MM.1S (cell line): ENCODE data around the gene CUZD1.

Source experiments
- CTCF ChIP-seq: fragments of 300-600 bp; sonication (generic); IDR thresholded peaks from 2 replicates; pipeline ENCODE4 v1.5.1; 2016; ENCODE audit warnings: antibody characterized with exemption, low read length, mixed read lengths
- EZH2 ChIP-seq: fragments of 300-600 bp; sonication (generic); optimal IDR thresholded peaks from 2 replicates; pipeline ENCODE3; 2017; ENCODE audit warnings: low read depth, mild to moderate bottlenecking, antibody characterized with exemption, low read length, mixed read lengths

- TF ChIP-seq CTCF: no peak
- TF ChIP-seq EZH2: no peak
Observed at GRCh38 chr10:122894261-122894944, 48.7 kb upstream of the CUZD1 start.
